Common myeloid progenitor, CD34-positive (primary cell): ENCODE results near the gene APBA2.

ENCODE experiments used
- CTCF ChIA-PET: fragments of 350-600 bp; sonication (Branson Sonifier 250); formaldehyde crosslinking; loops from one replicate; lab custom pipeline; 2021; ENCODE audit warnings: antibody characterized with exemption; lab: Charles Lee
- POLR2A ChIA-PET: fragments of 350-600 bp; sonication (Branson Sonifier 250); formaldehyde crosslinking; loops from one replicate; lab custom pipeline; 2021; ENCODE audit warnings: antibody characterized with exemption; lab: Charles Lee
- DNase-seq, 3 donors: peaks; one replicate each; pipeline versions ENCODE4 v3.0.0 to v3.0.0-alpha.2; 2013
- H3K27ac ChIP-seq, 2 experiments: 1 replicate in 1 of 2; 2 replicates in 1 of 2; pipeline ENCODE4 v1.7.0; 2013; ENCODE audit warnings: inconsistent platforms in 2 of 2, low read length in 2 of 2, mild to moderate bottlenecking in 2 of 2, low read depth in 1 of 2, moderate library complexity in 1 of 2; ENCODE audit not compliant: severe bottlenecking in 2 of 2, insufficient read depth in 1 of 2, poor library complexity in 1 of 2
- H3K27me3 ChIP-seq, 5 experiments: replicated peaks in 2 of 5; 1 replicate in 3 of 5; 2 replicates in 2 of 5; pipeline versions ENCODE4 v1.6.1 to v1.7.0; 2013; ENCODE audit warnings: low read length in 4 of 5, mild to moderate bottlenecking in 2 of 5, moderate library complexity in 2 of 5, inconsistent platforms in 1 of 5; ENCODE audit not compliant: insufficient read depth in 5 of 5, control insufficient read depth in 4 of 5
- H3K36me3 ChIP-seq, 4 experiments: 1 replicate in 2 of 4; 2 replicates in 2 of 4; pipeline versions ENCODE4 v1.6.1 to v1.7.0; 2013; ENCODE audit warnings: low read length in 3 of 4, control low read depth in 1 of 4, mild to moderate bottlenecking in 1 of 4; ENCODE audit not compliant: control insufficient read depth in 4 of 4, insufficient read depth in 4 of 4
- H3K4me1 ChIP-seq, 4 experiments: 1 replicate in 3 of 4; 2 replicates in 1 of 4; pipeline versions ENCODE4 v1.6.1 to v1.7.1; 2013; ENCODE audit warnings: low read length in 3 of 4, mild to moderate bottlenecking in 3 of 4, control low read depth in 1 of 4, inconsistent platforms in 1 of 4, moderate library complexity in 1 of 4; ENCODE audit not compliant: control insufficient read depth in 4 of 4, insufficient read depth in 4 of 4; ENCODE audit errors: control extremely low read depth in 1 of 4
- H3K4me3 ChIP-seq, 7 experiments: 1 replicate in 4 of 7; 2 replicates in 3 of 7; pipeline versions ENCODE4 v1.5.1 to v1.7.0; 2013; ENCODE audit warnings: mild to moderate bottlenecking in 7 of 7, low read length in 6 of 7, moderate library complexity in 6 of 7, inconsistent platforms in 2 of 7, low read depth in 2 of 7, control low read depth in 1 of 7; ENCODE audit not compliant: insufficient read depth in 4 of 7, control insufficient read depth in 1 of 7; ENCODE audit errors: extremely low read depth in 1 of 7
- H3K9me3 ChIP-seq, 5 experiments: 1 replicate in 4 of 5; 2 replicates in 1 of 5; pipeline versions ENCODE4 v1.6.1 to v1.7.1; 2013; ENCODE audit warnings: low read length in 4 of 5, mild to moderate bottlenecking in 2 of 5, inconsistent platforms in 1 of 5, low read depth in 1 of 5, moderate library complexity in 1 of 5; ENCODE audit not compliant: control insufficient read depth in 4 of 5, insufficient read depth in 2 of 5; ENCODE audit errors: control extremely low read depth in 1 of 5
- WGBS: methylation state at CpG from one replicate; pipeline ENCODE4 v1.1.5; 2013; ENCODE audit not compliant: insufficient coverage; 5-methylcytosine and 5-hydroxymethylcytosine counted together

APBA2 gene

GRCh38 chr15:29095746-29096145 is 210.0 kb downstream of the APBA2 start:
- no peak overlapping the region for H3K27ac ChIP-seq
- H3K36me3 ChIP-seq, result no peaks in the 10 kb centered on the region
- no peaks in the 10 kb centered on the region for H3K9me3 ChIP-seq
- WGBS, result 96% methylated on average over 8 of the region's 9 CpGs
- no peak for DNase-seq
- H3K4me1 ChIP-seq, result no peaks in the 10 kb centered on the region
- ChIA-PET CTCF (interaction anchor here (1.9 kb wide), 2 partner anchors 9 to 13 kb away, joined by 4 to 5 read pairs; no protein-coding TSS in a partner anchor), POLR2A (no interaction called here)
- H3K4me3 ChIP-seq, result no peak overlapping the region
- H3K27me3 ChIP-seq, result no peaks in the 10 kb centered on the region

GRCh38 chr15:29097168-29097567 is 211.4 kb downstream of the APBA2 start:
- Histone ChIP-seq H3K4me1 (peaks cover 0 to 1% (median 0%) of the 10 kb centered on the region in 4 experiments), H3K4me3 (no peak overlapping the region), H3K9me3 (no peaks in the 10 kb centered on the region), H3K27ac (no peak overlapping the region), H3K36me3 (no peaks in the 10 kb centered on the region), H3K27me3 (no peaks in the 10 kb centered on the region)
- WGBS, result 98% methylated on average over 11 of the region's 14 CpGs
- no peak for DNase-seq
- ChIA-PET POLR2A (no interaction called here), CTCF (interaction anchor here (0.6 to 2.0 kb wide), 3 partner anchors 8 to 20 kb away, joined by 3 to 7 read pairs (median 4); no protein-coding TSS in a partner anchor)

- H3K4me1 ChIP-seq, result peaks cover 0 to 1% (median 0%) of the 10 kb centered on the region in 4 experiments
- no peak overlapping the region for H3K4me3 ChIP-seq
- ChIA-PET CTCF (interaction anchor here (2.0 kb wide), 1 partner anchor 18 kb away, joined by 4 read pairs; no protein-coding TSS in a partner anchor), POLR2A (no interaction called here)
- DNase-seq, result no peak
- no peak overlapping the region for H3K27ac ChIP-seq
- H3K27me3 ChIP-seq, result no peaks in the 10 kb centered on the region
- H3K36me3 ChIP-seq, result no peaks in the 10 kb centered on the region
- WGBS, result 92% methylated on average over 5 of the region's 9 CpGs
- H3K9me3 ChIP-seq, result no peaks in the 10 kb centered on the region
Observed at GRCh38 chr15:29097971-29098370, 212.2 kb downstream of the APBA2 start.

- H3K9me3 ChIP-seq, result no peaks in the 10 kb centered on the region
- ChIA-PET POLR2A (no interaction called here), CTCF (interaction anchor here (2.0 to 2.4 kb wide), 2 partner anchors 9 to 17 kb away, joined by 4 to 9 read pairs; no protein-coding TSS in a partner anchor)
- H3K4me3 ChIP-seq, result no peak overlapping the region
- H3K36me3 ChIP-seq, result no peaks in the 10 kb centered on the region
- 94% methylated on average over 11 of the region's 13 CpGs for WGBS
- no peak overlapping the region for H3K27ac ChIP-seq
- H3K27me3 ChIP-seq, result peaks cover 0 to 2% (median 0%) of the 10 kb centered on the region in 5 experiments
- H3K4me1 ChIP-seq, result peaks cover 0 to 8% (median 3%) of the 10 kb centered on the region in 4 experiments
- DNase-seq, result no peak
Observed at GRCh38 chr15:29098652-29099051, 212.9 kb downstream of the APBA2 start.

- Histone ChIP-seq H3K4me1 (peaks cover 0 to 12% (median 5%) of the 10 kb centered on the region in 4 experiments), H3K27me3 (peaks cover 0 to 4% (median 0%) of the 10 kb centered on the region in 5 experiments), H3K9me3 (no peaks in the 10 kb centered on the region), H3K27ac (no peak overlapping the region), H3K36me3 (no peaks in the 10 kb centered on the region), H3K4me3 (no peak overlapping the region)
- CTCF ChIA-PET, result interaction anchor here (1.4 to 2.4 kb wide), 5 partner anchors 8 to 16 kb away, joined by 3 to 9 read pairs (median 4); no protein-coding TSS in a partner anchor
- WGBS, result 98% methylated on average over 7 of the region's 10 CpGs
- no peak for DNase-seq
- POLR2A ChIA-PET, result no interaction called here
Observed at GRCh38 chr15:29099131-29099880, 213.5 kb downstream of the APBA2 start.

GRCh38 chr15:29100486-29101000 is 214.8 kb downstream of the APBA2 start:
- Histone ChIP-seq H3K9me3 (no peaks in the 10 kb centered on the region), H3K4me1 (peaks cover 0 to 12% (median 5%) of the 10 kb centered on the region in 4 experiments), H3K4me3 (no peak overlapping the region), H3K27me3 (peaks cover 0 to 4% (median 0%) of the 10 kb centered on the region in 5 experiments), H3K36me3 (no peaks in the 10 kb centered on the region), H3K27ac (no peak overlapping the region)
- POLR2A ChIA-PET, result no interaction called here
- WGBS, result 89% methylated on average over 6 of the region's 7 CpGs
- CTCF ChIA-PET, result interaction anchor here (1.4 to 2.4 kb wide), 4 partner anchors 9 to 15 kb away, joined by 3 to 9 read pairs (median 5); no protein-coding TSS in a partner anchor
- DNase-seq, result no peak

- Histone ChIP-seq H3K36me3 (no peaks in the 10 kb centered on the region), H3K4me1 (peaks cover 0 to 12% (median 5%) of the 10 kb centered on the region in 4 experiments), H3K27me3 (peaks cover 0 to 4% (median 0%) of the 10 kb centered on the region in 5 experiments), H3K9me3 (no peaks in the 10 kb centered on the region), H3K4me3 (no peak overlapping the region), H3K27ac (no peak overlapping the region)
- CTCF ChIA-PET, result interaction anchor here (0.9 to 4.7 kb wide), 7 partner anchors 8 to 180 kb away, joined by 3 to 21 read pairs (median 4); no protein-coding TSS in a partner anchor
- DNase-seq, result no peak
- 96% methylated on average over 15 of the region's 16 CpGs for WGBS
- POLR2A ChIA-PET, result no interaction called here
Observed at GRCh38 chr15:29101491-29101890, 215.7 kb downstream of the APBA2 start.
